T-helper 2 cell (primary cell): ENCODE measurements around the gene CHN2.
A peak's percentile ranks its signal among the peaks of the same experiment; 100 is the strongest.

ENCODE experiments used
- DNase-seq, 5 experiments: peaks; one replicate each; pipeline versions ENCODE4 v3.0.0 to v3.0.0-alpha.2; 2012 to 2022
- total RNA-seq, 2 donors: gene quantifications; one replicate each; lab custom pipeline; 2026; lab: John Stamatoyannopoulos, UW

Gene CHN2
- total RNA-seq, result 5.3 to 7.4 reads per million in 2 donors

DNA sequence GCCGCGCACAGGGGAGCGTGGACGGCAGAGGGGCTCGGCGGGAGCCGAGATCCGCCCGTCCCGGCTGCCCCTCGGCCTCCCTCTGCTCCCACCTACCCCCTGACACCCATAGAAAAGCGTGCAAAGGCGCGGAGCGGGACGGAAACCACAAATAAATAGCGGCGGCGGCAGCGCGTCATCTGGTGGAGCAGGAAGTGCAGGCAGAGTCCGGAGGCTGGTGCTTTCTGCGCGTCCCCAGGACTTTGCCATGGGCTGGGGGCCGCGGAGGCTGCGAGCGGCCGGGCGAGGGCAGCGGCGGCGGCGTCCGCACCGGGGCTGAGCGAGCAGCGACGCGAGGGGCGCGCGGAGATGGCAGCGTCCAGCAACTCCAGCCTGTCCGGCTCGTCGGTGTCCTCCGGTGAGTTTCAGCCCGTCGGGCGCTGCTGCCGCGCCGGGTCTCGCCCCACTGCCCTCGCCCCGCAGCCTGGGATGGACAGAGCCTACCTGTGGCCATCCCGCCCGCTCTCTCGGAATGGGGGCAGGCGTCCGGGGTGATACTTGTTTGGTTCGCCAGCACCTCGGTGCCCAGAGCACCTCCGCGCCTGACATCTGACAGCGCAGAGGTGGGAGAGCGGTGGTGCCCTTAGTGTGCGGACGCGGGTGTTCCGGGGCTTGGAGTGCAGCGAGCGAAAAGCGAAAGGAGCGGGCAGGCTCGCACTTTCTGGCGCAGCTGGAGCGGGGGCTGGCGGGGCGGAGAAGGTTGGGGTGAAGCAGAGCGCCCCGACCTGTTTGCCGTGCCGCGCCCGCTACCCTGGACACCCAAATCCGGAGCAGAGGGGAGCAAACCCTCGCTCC, at the start of gene CHN2:
Gene CHN2, plus strand, starts transcription at position 182 of the 834 bp plus-strand sequence.
- peak; percentile 18 to 79 (median 44) for DNase-seq

DNA sequence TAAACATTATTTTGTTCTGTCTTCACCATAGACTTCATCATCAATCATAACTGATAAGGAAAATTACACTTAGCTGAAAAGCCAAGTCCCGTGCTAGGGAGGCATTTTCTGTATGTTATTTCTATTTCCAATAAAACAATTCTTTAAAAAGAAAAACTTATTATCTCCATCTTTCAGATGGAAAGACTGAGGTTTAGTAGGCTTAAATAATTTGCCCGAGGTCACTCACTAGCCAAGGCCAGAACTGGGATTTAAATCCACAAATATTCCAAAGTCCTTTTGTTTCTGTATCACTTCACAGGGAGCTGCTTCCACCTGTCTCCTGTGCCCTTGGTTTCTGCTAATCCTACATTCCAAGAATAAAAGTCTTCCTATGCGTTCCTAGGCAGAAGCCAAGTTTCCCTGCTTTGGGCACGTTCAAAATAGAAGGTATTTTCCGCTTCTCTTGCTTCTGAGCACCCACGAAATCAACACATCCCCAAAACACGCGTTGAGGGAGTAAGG, 49.0 kb upstream of the CHN2 start:
- DNase-seq, result no peak

DNA sequence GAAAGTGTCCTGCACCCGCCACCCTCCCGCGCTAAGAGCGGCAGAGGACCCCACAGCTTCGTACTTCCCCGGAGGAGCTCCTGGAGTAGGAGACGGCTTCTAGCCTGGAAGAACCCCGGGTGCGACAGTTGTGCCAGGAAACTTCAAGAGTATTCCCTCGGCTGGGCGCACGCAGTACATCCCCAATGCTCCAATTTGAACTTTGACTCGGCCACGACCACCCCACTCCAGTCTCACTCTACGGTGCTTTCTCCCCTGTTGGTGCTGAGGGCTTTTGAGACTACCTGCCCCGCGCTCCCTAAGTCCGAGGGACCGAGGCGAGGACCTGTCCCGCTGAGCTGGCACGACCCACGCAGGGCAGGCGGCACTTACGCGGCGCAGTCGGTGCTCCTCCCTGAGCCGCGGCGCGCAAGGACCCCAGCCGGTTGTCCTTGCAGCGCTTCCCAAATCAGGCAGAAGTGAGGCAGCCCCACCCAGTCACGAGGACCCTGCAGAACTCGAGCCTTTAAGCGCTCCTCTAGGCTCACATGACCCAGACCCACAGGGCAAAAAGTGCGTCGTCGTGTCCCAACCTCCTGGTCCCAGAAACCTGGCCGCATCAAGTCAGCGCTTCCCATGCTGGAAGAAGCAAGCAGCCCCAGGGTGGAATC, 48.4 kb upstream of the CHN2 start, which contains the start of gene CPVL:
Gene CPVL, minus strand, starts transcription at position 481 of the 650 bp plus-strand sequence. CDS start 25,476 bp downstream, outside the sequence.
- peak in 1 of 5 experiments; percentile 19 for DNase-seq

DNA sequence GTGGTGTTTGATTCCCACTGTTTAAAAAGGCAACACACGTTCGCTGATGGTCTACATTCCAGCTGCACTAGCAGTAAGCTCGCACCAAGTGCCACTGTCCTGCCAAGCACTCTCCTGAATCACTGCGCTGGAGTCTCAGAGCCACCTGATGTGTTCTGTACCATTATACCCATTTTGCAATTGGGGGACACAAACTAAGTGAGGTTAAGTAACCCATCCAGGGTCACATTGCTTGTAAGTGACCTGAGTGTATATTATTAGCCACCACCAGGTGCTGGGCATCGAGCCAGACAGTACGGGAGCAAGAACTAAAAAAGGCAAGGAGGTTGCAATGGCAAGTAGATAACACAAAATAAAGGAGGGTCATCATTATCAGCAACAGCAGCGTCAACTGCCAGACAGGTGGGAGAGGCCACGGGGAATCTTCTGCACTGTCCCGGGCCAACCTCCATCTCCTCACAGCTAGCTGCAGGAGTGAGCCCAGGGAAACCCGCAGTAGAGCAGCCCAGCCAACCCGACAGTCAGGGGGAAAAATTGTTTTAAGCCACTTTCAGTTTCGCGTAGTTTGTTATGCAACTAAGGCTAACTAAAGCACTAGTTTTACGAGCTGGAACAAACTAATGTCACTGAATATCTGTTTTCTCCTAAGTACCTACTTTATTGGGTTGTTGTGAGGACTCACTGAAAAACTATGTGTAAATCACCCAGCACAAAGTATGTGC, 47.5 kb upstream of the CHN2 start:
- DNase-seq, result no peak

DNA sequence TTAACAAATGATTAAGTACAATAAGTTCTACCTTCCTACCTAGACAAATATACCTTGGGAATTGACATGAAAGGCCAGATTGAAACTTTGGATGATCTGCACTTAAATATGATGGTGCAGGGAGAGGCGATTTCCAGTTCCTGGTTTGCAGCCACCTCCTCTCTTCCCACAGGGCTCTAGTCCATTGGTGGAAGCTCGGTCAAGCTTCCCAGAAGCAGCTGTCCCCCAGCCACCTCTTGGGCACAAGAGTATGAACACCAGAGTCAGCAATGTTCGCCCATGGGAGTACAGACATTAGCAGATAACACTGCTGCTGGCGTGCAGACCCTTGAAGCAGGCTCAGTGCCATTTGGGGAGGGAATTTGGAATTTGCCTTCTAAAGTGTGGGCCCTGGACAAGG, 46.8 kb upstream of the CHN2 start:
- no peak for DNase-seq

DNA sequence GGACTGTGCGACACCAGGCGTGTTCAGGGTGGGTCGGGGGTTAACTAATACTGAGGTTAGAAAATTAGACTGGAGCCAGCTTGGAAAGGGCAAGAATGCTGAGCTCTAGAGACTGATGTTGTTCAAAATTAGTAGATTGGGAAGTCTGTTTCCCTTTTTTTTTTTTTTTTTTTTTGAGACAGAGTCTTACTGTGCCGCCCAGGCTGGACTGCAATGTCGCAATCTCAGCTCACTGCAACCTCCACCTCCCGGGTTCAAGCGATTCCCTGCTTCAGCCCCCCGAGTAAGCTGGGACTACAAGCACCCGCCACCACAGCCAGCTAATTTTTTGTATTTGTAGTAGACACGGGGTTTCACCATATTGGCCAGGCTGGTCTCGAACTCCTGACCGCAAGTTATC, 45.5 kb upstream of the CHN2 start:
- no peak for DNase-seq

DNA sequence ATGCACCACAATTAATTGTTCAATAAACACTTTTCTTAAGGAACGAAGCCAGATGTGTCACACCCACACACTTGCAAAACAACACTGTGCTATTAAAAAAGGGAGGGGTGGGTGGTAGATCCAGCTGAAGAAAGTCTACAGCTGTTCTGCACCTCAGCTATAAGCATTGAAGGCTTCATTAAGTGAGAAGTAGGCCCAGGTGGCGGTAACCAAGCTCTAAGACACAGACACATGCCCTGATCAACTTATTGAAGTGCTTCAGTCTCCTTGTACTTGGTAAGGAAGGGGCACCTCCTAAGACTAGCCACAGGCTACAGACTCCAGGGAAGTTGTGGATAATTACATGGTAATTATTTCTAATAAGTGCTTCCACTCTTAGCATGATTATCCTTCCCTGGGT, 43.7 kb upstream of the CHN2 start:
- DNase-seq, result no peak

DNA sequence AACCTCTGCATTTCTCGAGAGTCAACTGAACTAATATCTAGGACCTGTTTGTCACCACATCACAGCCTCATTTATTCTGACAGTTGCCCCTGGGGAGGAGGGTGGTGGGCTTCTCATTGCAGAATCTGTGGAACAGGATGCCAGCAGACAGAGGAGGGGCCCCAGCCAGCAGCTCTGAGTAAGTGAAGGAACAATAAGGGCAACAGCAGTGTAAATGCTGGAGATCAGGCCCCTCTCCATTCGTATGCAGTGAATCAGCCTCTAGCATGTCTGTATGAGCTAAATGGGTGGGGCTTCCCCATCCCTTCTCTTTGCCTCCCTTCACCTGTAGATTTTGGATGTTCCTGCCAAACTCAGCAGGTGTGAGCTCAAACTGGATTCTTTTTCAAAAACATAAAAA, 40.5 kb upstream of the CHN2 start:
- DNase-seq, result no peak

DNA sequence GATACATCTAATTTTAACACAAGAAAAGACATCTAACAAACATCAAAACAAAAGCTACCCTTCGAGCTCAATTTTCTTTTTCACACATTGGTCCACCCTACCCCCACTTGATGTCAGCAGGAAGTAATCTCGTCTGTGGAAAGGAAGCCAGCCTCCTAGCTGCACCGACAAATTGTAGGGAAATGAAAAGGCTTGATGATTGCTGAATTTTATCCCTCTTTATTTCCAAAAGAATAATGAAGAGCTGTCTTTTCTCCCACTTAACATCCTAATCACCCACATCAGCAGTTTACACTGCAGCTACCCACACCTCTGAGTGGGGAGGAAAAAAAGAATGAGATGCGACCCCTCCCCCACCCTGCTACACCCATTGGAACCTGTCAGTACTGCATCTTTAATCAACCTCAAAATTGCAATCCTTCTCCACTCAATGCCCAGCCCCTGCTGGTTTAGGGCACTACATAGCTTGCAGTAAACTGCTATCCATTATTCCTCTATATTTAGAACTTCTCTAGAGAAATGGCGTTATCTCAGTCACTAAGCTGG, 37.6 kb upstream of the CHN2 start:
- DNase-seq, result peak in 2 of 5 experiments; percentile 31 to 84

DNA sequence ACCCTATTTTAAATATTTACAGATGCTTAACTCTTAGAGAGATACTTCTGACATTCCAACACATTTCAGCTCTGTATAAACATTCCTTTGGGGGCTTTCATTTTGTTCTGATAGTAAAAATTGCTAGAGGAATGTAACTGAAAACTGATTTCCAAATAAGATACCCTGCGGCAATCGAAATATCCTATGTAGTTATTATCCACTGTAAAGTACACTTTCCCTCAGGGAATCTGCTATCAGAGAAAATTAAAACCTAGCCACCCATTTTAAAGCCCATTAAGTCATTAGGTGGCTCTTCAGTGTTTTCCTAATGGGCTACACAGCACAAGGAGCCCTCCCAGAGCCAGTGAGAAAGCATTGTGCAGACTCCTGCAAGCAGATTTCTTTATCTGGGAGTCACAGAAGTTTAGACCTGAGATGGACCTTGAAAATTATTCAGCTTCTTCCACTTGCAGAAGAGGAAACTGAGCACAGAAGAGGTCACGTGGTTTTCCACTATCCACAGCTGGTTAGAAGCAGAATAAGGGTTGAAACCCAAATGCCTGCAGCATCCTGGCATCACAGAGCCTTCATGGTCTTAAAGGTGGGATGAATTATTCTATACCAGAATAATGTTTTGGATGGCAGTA, 35.7 kb upstream of the CHN2 start:
- no peak for DNase-seq

DNA sequence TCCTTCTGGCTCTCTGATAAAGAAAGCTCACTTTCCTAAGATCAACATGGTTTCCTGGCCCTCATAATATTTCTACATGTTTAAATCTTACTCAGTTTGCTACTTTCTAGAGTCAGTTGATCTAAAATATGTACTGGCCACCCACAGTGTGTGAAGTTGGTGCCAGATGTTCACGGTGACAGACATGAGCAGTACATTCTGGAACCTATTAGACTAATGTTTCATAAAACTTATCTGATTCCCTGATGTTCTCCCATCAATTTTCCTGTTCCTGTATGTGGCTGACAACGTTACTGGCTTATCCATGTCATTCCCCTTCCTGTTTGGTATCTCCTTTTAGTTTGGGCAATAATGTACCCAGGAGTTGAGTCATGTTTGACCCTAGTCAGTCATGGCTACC, 34.5 kb upstream of the CHN2 start:
- no peak for DNase-seq

DNA sequence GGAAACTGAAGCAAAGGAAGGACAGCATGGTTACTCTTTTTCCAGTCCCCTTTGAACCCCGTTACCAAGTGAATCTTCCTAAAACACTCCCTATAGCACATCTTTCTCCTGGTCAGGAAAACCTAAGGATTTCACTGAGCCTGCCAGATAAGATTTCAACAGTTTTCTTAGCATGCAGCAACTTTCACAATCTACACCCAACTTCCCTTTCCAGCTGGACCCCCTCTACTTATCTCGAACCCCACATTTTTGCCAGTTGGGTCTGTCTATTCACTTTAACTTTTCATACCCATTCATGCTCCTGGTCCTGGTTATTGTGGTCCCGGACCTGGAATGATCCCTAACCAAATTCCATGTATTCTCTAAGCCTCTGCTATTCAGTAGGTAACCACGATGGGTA, 33.3 kb upstream of the CHN2 start:
- DNase-seq, result no peak

DNA sequence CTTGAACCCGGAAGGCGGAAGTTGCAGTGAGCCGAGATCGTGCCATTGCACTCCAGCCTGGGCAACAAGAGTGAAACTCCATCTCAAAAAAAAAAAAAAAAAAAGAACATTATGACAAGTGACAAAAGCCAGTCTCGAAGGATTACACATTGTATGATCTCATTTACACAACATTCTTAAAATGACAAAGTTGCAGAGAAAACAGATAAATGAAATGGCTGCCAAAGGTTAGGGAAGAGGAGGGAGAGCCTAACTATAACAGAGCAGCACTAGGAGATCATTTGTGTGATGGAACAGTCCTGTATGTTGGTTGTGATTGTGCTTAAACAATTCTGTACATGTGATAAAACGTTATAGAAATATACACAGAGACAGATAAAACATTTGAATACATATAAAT, 32.0 kb upstream of the CHN2 start:
- DNase-seq, result no peak

DNA sequence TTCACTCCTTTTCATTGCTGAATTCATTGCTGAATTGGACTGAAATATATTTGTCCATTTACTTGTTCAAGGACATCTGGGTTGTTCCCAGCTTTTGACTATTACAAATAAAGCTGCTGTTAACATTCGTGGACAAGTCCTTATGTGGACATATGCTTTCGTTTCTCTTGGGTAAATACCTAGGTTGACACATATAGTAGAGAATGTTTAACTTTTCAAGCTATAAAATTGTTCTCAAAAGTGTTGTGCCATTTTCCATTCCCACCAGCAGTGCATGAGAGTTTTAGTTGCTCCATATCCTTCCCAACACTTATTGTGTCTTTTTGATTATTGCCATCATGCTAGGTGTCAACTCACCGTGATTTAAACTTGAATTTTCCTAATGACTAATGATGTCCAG, 30.7 kb upstream of the CHN2 start:
- no peak for DNase-seq

DNA sequence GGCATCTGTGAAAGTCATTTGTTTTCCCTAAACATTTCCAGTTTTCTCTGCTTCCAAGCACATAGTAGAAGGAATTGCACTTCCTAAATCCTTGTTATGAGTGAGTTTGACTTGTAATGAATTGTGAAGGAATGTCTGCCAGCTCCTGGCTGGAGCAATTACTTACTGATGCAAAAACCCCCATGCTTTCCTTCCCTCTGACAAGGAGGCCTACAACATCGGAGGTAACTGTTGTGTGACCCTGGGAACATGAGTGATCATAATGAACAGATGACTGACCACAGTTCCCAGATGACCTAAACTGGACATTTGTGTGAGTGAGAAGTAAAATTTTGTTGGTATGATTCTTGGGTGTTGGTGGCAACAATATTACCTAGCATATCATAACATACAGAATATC, 26.9 kb upstream of the CHN2 start:
- no peak for DNase-seq

DNA sequence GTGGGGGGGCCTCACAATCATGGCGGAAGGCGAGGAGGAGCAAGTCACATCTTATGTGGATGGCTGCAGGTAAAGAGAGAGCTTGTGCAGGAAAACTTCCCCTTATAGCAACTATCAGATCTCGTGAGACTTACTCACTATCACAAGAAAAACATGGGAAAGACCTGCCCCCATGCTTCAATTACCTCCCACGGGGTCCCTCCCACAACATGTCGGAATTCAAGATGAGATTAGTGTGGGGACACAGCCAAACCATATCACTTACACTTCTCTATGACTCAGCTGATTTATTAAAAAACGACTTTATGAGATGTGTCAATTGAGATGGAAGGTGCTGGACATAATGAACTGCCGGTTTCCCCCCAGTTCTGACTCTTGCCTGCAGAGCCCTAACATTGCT, 23.8 kb upstream of the CHN2 start:
- DNase-seq, result no peak

DNA sequence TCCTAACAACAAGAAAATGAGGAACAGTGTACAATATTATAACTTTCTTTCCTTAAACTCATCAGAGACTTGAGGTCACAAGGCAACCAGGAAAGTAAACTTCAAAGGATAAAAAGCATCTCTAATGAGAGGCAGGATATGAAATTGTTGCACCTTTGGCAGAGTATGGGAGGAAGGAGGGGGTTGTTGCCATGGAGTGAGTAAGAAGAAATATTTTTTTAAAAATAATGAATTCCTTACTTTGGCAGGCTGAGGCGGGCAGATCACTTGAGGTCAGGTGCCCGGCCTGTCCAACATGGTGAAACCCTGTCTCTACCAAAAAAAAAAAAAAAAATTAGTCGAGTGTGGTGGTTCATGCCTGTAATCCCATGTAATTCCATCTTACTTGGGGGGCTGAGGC, 21.1 kb upstream of the CHN2 start:
- no peak for DNase-seq

DNA sequence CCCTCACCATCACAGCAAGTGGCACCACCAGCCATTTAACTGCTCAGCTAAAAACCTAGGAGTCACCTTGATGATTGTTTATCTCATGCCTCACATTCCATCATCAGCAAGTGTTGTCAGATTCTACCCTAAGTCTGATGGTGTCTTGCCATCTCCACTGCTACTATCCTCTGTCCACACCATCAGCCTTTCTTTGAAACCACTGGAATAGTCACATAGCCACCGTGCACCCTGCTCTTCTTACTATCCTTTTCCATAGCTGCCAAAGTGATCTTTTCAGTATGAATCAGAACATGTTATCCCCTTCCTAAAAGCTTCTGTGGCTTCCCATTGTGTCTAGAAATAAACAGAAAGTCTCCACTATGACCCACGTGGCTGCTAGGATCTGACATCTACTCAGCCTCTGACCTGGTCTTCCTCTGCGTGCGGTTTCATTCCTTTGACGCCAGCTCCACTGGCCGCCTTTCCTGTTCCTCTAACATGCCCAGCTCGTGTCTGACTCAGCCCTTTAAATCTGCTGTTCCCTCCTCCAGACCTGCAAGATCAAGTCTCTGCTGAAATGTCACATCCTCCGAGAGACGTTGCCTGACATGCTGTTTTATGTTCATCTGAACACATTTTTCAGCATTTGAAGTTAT, 16.5 kb upstream of the CHN2 start:
- DNase-seq, result peak in 1 of 5 experiments; percentile 30

DNA sequence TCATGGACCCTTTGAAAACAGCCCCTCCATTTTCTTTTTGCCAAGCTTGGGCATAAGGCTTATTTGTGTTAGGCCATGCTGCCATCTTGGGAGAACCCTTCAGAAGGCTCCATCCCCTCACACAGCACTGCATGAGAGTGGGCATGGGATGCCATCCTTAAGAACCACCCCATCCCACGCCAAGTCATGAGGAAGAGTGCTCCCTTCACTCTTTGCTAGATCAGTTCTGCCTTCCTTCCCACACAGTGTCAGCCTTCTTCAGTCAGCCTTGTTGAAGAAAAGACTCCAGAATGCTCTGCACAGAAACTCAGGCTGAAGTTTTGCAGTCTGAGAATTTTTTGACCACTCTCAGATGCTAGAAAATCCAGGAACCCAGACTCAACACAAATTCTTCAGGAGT, 15.5 kb upstream of the CHN2 start:
- no peak for DNase-seq

DNA sequence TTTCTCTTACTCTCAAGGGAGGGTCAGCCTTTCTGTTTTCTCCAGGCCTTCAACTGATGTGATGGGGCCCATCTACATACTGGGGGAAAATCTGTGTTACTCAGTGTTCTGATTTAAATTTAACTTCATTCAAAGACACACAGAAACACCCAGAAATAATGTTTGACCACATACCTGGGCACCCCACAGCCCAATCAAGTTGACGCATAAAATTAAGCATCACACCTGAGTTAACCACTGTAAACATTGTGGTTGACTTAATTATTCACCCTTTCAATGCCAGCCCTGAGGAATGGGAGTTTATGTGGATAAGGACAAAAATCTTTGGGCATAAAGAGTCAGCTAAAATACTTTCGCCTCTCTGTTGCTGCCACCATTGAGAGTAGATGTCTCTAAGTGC, 10.0 kb upstream of the CHN2 start:
- DNase-seq, result no peak

DNA sequence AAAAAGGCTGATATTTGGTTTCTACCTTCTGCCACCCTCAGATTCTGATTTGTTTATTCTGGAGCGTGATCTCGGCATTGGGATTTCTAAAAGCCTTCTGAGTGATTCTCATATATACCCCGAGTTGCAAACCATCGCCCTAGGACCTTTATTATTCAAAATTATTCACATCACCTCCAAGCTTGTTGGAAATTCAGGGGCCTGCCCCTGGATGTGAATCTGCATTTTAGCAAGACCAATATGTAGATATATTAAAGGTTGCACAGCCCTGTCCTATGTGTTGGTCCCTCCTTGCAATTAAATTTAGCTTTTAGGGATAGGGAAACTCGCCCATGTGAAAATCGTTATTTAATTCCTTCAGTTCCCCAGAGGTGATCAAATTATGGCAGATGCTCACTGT, 9.0 kb upstream of the CHN2 start:
- no peak for DNase-seq

DNA sequence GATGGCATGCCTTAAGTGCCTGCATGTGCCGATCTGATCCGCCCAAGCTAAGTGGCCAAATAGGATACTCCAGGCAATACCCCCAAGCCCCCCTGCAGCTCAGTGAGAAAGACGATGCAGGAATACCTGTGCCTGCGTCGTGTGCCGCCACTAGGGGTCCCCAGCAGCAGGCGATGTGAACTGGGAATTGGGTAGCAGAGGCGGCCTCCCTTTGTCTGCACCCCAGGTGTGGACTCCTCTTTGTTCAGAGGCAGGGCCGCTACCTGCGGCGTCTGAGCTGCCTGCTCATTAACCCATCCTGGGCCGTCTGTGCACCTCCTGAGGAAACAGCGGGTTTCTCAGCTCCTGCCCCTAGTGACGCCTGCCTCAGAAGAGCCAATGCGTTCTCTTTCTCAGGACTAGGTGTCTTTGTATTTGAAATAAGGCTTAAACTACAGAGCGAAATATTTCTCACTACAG, 4.8 kb upstream of the CHN2 start:
- peak; percentile 22 to 71 (median 39) for DNase-seq
